ENCODE measurements around the gene CHST11.

The CHST11 gene

GRCh38 chr12:104769144-104769561, 312.4 kb downstream of the CHST11 start:
- Histone ChIP-seq H3K36me3 (ENCODE audit: low read length) (no peaks in the 10 kb centered on the region), H4K20me1 (ENCODE audit: low read depth, low read length) (no peaks in the 10 kb centered on the region), H3K9me2 (replicated peaks; ENCODE audit: insufficient read depth, low read length) (no peaks in the 10 kb centered on the region), H3K4me2 (ENCODE audit: low read depth, low read length, poor library complexity, severe bottlenecking) (no peak overlapping the region), H3K9me3 (ENCODE audit: insufficient read depth, low read length) (no peaks in the 10 kb centered on the region), H3K27me3 (ENCODE audit: low read length) (no peaks in the 10 kb centered on the region), H3K27ac (ENCODE audit: low read depth, low read length) (no peak overlapping the region), H3K79me2 (ENCODE audit: insufficient read depth, low read length) (no peaks in the 10 kb centered on the region), H2AFZ (ENCODE audit: low read depth, low read length, severe bottlenecking) (no peak overlapping the region), H3K9ac (ENCODE audit: low read length) (no peak overlapping the region), H3F3A (ENCODE audit: insufficient read depth) (no peaks in the 10 kb centered on the region), H3K4me3 (ENCODE audit: insufficient read depth, low read length, poor library complexity, severe bottlenecking) (no peak overlapping the region)
- TF ChIP-seq EZH2phosphoT487 (conservative IDR thresholded peaks at IDR 0.05; ENCODE audit: low read length) (no peak), CTCF (IDR thresholded peaks at IDR 0.05; ENCODE audit: insufficient read depth, low read length, poor library complexity, severe bottlenecking) (no peak)

GRCh38 chr12:104772336-104772735, 315.6 kb downstream of the CHST11 start:
- Histone ChIP-seq H3K4me3 (ENCODE audit: insufficient read depth, low read length, poor library complexity, severe bottlenecking) (no peak overlapping the region), H3K4me2 (ENCODE audit: low read depth, low read length, poor library complexity, severe bottlenecking) (no peak overlapping the region), H3K27me3 (ENCODE audit: low read length) (no peaks in the 10 kb centered on the region), H3K36me3 (ENCODE audit: low read length) (no peaks in the 10 kb centered on the region), H3K9ac (ENCODE audit: low read length) (no peak overlapping the region), H3K27ac (ENCODE audit: low read depth, low read length) (no peak overlapping the region), H3K9me2 (replicated peaks; ENCODE audit: insufficient read depth, low read length) (no peaks in the 10 kb centered on the region), H4K20me1 (ENCODE audit: low read depth, low read length) (no peaks in the 10 kb centered on the region), H3F3A (ENCODE audit: insufficient read depth) (no peaks in the 10 kb centered on the region), H2AFZ (ENCODE audit: low read depth, low read length, severe bottlenecking) (no peak overlapping the region), H3K79me2 (ENCODE audit: insufficient read depth, low read length) (no peaks in the 10 kb centered on the region), H3K9me3 (ENCODE audit: insufficient read depth, low read length) (no peaks in the 10 kb centered on the region)
- no peak for TF ChIP-seq CTCF (IDR thresholded peaks at IDR 0.05; ENCODE audit: insufficient read depth, low read length, poor library complexity, severe bottlenecking)
- no peak for TF ChIP-seq EZH2phosphoT487 (conservative IDR thresholded peaks at IDR 0.05; ENCODE audit: low read length)

GRCh38 chr12:104775731-104776231, 319.0 kb downstream of the CHST11 start:
- H3K4me3 ChIP-seq (ENCODE audit: insufficient read depth, low read length, poor library complexity, severe bottlenecking), result no peak overlapping the region
- H3K36me3 ChIP-seq (ENCODE audit: low read length), result no peaks in the 10 kb centered on the region
- H4K20me1 ChIP-seq (ENCODE audit: low read depth, low read length), result no peaks in the 10 kb centered on the region
- no peaks in the 10 kb centered on the region for H3K9me2 ChIP-seq (replicated peaks; ENCODE audit: insufficient read depth, low read length)
- no peak overlapping the region for H3K27ac ChIP-seq (ENCODE audit: low read depth, low read length)
- H3K79me2 ChIP-seq (ENCODE audit: insufficient read depth, low read length), result no peaks in the 10 kb centered on the region
- peaks cover 14% of the 10 kb centered on the region for H3K9me3 ChIP-seq (ENCODE audit: insufficient read depth, low read length)
- H3K4me2 ChIP-seq (ENCODE audit: low read depth, low read length, poor library complexity, severe bottlenecking), result peak overlapping the region; percentile 17
- TF ChIP-seq EZH2phosphoT487 (conservative IDR thresholded peaks at IDR 0.05; ENCODE audit: low read length), result no peak
- no peak for TF ChIP-seq CTCF (IDR thresholded peaks at IDR 0.05; ENCODE audit: insufficient read depth, low read length, poor library complexity, severe bottlenecking)
- no peak overlapping the region for H2AFZ ChIP-seq (ENCODE audit: low read depth, low read length, severe bottlenecking)
- no peaks in the 10 kb centered on the region for H3K27me3 ChIP-seq (ENCODE audit: low read length)
- no peaks in the 10 kb centered on the region for H3F3A ChIP-seq (ENCODE audit: insufficient read depth)
- H3K9ac ChIP-seq (ENCODE audit: low read length), result no peak overlapping the region
